Ascending aorta (tissue), 2 donors: ENCODE measurements around the gene CEACAM19. TPM values are rescaled to one million over a fixed set of nuclear protein-coding genes. Genes with fewer than 3 reads are reported as not detected.
"Not testable (repeated sequence)": the region's sequence is repeated elsewhere in the genome, so short reads cannot be mapped to it uniquely, and the experiment has no call there.

ENCODE experiments used
- DNase-seq, 2 donors: peaks; one replicate each; pipeline ENCODE4 v3.0.0-alpha.2; 2019; ENCODE audit warnings: low spot score in 2 of 2
- H3K27ac ChIP-seq, 2 donors: fragments of 200-600 bp; sonication (generic); one replicate each; pipeline ENCODE4 v1.5.1; 2016 to 2017; ENCODE audit warnings: mild to moderate bottlenecking in 1 of 2
- H3K27me3 ChIP-seq: fragments of 200-600 bp; sonication (generic); one replicate; pipeline ENCODE4 v1.5.1; 2017
- H3K36me3 ChIP-seq, 2 donors: fragments of 200-600 bp; sonication (generic); one replicate each; pipeline ENCODE4 v1.5.1; 2016
- H3K4me1 ChIP-seq, 2 donors: fragments of 200-600 bp; sonication (generic); one replicate each; pipeline ENCODE4 v1.5.1; 2016 to 2017; ENCODE audit warnings: mild to moderate bottlenecking in 1 of 2
- H3K4me3 ChIP-seq, 2 donors: fragments of 200-600 bp; sonication (generic); one replicate each; pipeline ENCODE4 v1.5.1; 2016 to 2017; ENCODE audit warnings: mild to moderate bottlenecking in 1 of 2
- H3K9me3 ChIP-seq, 2 donors: fragments of 200-600 bp; sonication (generic); one replicate each; pipeline ENCODE4 v1.5.1; 2016
- intact Hi-C: fragments of 100-400 bp; cut with DNase I; formaldehyde crosslinking; loops from one replicate; pipeline ENCODE4 v1.15.1; 2023
- total RNA-seq: library from RNA; depleted of rRNA; stranded (reverse); fragments of >200 nt; gene quantifications from one replicate; pipeline ENCODE4 v1.1.0, GENCODE V29; 2016
- TF ChIP-seq, protein P1 (sequence below), 3 experiments: fragments of 200-600 bp in 2 of 3; fragments of 450-650 bp in 1 of 3; sonication (generic) in 2 of 3; IDR thresholded peaks; one replicate each; pipeline ENCODE4 v1.5.1; 2016 to 2019; ENCODE audit warnings: antibody characterized with exemption in 3 of 3, mild to moderate bottlenecking in 1 of 3, moderate library complexity in 1 of 3

The CEACAM19 gene
- total RNA-seq, 1 donor from 2014 or later = 6.3 TPM

DNA sequence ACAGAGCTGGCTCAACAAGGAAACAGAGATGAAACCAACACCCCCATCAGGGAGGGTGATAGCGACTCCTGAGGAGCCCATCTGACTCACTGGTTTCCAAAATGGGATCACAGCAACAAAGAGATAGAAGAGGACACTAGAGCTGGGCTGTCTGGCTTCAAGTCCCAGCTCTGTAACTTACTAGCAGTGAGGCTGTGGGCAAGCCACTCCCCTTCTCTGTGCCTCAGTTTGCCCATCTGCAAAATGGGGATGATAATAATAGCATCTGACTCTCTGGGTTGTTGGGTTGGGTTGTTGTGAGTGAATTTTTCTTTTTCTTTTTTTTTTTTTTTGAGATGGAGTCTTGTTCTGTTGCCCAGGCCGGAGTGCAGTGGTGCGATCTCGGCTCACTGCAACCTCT is 43.7 kb upstream of the CEACAM19 start:
- TF ChIP-seq, protein P1, sequence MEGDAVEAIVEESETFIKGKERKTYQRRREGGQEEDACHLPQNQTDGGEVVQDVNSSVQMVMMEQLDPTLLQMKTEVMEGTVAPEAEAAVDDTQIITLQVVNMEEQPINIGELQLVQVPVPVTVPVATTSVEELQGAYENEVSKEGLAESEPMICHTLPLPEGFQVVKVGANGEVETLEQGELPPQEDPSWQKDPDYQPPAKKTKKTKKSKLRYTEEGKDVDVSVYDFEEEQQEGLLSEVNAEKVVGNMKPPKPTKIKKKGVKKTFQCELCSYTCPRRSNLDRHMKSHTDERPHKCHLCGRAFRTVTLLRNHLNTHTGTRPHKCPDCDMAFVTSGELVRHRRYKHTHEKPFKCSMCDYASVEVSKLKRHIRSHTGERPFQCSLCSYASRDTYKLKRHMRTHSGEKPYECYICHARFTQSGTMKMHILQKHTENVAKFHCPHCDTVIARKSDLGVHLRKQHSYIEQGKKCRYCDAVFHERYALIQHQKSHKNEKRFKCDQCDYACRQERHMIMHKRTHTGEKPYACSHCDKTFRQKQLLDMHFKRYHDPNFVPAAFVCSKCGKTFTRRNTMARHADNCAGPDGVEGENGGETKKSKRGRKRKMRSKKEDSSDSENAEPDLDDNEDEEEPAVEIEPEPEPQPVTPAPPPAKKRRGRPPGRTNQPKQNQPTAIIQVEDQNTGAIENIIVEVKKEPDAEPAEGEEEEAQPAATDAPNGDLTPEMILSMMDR (IDR thresholded peaks at IDR 0.05) = no peak
- Histone ChIP-seq H3K9me3 (no peaks in the 10 kb centered on the region), H3K27me3 (no peaks in the 10 kb centered on the region), H3K4me1 (peaks cover 0 to 3% of the 10 kb centered on the region in 2 donors), H3K36me3 (no peaks in the 10 kb centered on the region), H3K27ac (no peak overlapping the region), H3K4me3 (no peak overlapping the region)
- intact Hi-C loops = no loop called here
- DNase-seq = no peak

DNA sequence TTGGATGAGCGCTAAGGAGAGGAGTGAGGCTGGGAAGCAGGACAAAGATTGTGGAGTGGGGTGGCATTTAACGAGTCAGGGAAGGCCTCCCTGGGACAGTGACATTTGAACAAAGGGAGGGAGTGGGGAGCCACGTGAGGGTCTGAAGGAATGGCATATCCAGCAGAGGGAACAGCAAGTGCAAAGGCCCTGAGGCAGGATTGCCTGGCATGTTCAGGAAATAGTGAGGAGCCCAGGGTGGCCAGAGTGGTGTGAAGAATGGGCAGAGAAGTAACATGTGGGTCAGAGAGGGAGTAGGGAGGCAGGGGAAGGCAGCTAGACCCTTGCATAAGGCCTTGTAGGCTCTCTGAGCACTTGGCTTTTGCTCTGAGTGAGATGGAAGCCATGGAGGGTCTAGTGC is 42.5 kb upstream of the CEACAM19 start:
- Histone ChIP-seq H3K36me3 (no peaks in the 10 kb centered on the region), H3K27me3 (no peaks in the 10 kb centered on the region), H3K4me3 (no peak overlapping the region), H3K27ac (no peak overlapping the region), H3K4me1 (peaks cover 0 to 3% of the 10 kb centered on the region in 2 donors), H3K9me3 (no peaks in the 10 kb centered on the region)
- TF ChIP-seq, protein P1 (IDR thresholded peaks at IDR 0.05) = no peak
- DNase-seq = no peak
- intact Hi-C loops = no loop called here

DNA sequence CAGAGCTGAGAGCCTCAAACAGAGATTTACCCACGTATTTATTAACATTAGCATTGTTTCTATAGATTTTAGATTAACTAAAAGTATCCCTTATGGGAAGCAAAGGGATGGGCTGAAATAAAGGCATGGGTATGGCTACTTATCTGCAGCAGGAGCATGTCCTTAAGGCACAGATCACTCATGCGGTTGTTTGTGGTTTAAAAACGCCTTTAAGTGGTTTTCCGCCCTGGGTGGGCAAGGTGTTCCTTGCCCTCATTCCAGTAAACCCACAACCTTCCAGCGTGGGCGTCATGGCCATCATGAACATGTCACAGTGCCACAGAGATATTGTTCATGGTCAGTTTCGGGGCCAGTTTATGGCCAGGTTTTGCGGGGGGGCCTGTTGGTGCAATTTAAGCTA is 39.7 kb upstream of the CEACAM19 start:
- H3K9me3 ChIP-seq, H3K36me3 ChIP-seq, intact Hi-C loops, H3K27me3 ChIP-seq, H3K27ac ChIP-seq, H3K4me1 ChIP-seq, H3K4me3 ChIP-seq, DNase-seq: not testable (repeated sequence)

DNA sequence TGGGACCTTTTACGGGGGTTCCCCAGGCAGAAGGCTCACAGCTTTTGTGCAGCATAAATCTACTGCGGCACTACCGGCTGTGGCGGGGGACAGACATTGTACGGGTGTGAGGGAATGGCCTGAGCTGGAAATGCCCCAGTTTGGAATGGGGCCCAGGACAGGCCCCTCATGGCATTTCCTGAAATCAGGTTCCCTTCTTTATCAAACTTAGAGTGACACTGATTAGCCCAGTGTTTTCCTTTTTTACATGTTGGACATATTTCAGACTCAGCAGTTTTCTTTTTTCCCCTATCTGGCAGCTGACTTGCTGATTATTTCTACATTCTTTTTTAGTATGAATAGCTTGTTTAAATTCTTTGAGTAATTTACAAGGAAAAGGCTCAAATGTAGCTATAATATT is 37.2 kb upstream of the CEACAM19 start:
- peak overlapping the region; percentile 35 to 40 for H3K4me3 ChIP-seq
- DNase-seq, intact Hi-C loops, H3K4me1 ChIP-seq, H3K27me3 ChIP-seq, H3K36me3 ChIP-seq, H3K9me3 ChIP-seq, H3K27ac ChIP-seq: not testable (repeated sequence)

DNA sequence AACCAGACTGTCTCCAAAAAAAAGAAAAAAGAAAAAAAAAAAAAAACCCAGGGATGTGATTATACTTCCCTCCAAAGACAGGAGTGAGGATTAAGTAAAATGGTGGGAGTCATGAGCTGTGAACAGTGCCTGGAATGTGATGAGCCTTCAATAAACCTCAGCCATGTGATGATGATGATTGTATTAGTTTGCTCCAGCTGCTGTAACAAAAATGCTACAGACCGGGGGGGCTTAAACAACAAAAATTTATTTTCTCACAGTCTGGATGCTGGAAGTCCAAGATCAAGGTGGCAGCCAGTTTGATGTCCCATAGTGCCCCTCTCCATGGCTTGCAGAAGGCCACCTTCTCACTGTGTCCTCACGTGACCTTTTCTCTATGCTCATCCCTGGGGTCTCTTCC is 36.5 kb upstream of the CEACAM19 start:
- H3K4me3 ChIP-seq = no peak overlapping the region
- H3K36me3 ChIP-seq = no peaks in the 10 kb centered on the region
- no peak overlapping the region for H3K27ac ChIP-seq
- TF ChIP-seq, protein P1 (IDR thresholded peaks at IDR 0.05) = no peak
- H3K9me3 ChIP-seq = no peaks in the 10 kb centered on the region
- peaks cover 0 to 3% of the 10 kb centered on the region in 2 donors for H3K4me1 ChIP-seq
- intact Hi-C loops = no loop called here
- no peak for DNase-seq
- H3K27me3 ChIP-seq = no peaks in the 10 kb centered on the region

DNA sequence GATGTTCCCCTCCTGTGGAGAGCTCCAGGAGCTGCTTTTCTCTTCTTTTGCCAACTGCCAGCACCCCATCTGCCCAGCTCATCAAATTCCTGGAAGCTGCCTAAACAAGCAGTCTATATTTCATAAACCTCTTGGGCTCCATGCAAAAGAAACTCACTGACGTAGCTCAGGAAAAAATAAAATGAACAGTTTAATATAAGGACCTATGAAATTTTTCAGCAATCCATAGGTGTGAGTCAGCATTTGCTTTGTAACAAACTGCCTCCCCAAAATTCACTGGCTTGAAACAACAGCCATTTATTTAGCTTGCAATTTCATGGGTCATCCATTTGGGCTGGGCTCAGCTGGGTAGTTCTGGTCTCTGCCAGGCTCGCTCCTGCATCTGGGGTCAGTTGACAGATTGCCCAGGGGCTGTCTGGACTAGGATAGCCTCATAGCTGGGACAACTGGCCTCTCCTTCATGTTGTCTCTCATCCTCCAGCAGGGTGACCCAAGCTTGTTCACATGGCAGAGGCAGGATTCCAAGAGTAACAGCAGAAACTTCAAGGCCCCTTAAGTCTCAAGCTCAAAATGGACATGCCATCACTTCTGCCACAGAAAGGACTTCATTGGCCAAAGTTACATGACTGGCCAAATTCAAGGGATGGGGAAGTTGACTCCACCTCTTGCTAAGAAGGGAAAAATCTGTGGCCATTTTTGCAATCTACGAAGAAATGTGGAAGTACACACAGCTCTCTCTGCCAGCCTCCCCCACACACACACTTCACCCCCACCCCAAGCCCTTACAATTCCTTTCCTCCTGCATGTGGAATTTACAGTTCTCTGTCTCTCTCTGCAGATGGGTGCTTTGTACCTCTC is 35.5 kb upstream of the CEACAM19 start:
- Histone ChIP-seq H3K4me1 (peaks cover 0 to 3% of the 10 kb centered on the region in 2 donors), H3K9me3 (no peaks in the 10 kb centered on the region), H3K36me3 (no peaks in the 10 kb centered on the region), H3K4me3 (no peak overlapping the region), H3K27ac (no peak overlapping the region), H3K27me3 (no peaks in the 10 kb centered on the region)
- no peak for DNase-seq
- TF ChIP-seq, protein P1 (IDR thresholded peaks at IDR 0.05) = no peak
- intact Hi-C loops = no loop called here
